HG03565 (cell line): Measurements from ENCODE around the gene TSPAN5.
A peak's percentile ranks its signal among the peaks of the same experiment; 100 is the strongest.

ENCODE experiments used
- ATAC-seq: cut with Tn5 transposase; IDR thresholded peaks from one replicate; pipeline ENCODE4 v1.9.1; 2021; ENCODE audit warnings: mild to moderate bottlenecking, moderate library complexity; ENCODE audit not compliant: unreplicated experiment

TSPAN5 gene

DNA sequence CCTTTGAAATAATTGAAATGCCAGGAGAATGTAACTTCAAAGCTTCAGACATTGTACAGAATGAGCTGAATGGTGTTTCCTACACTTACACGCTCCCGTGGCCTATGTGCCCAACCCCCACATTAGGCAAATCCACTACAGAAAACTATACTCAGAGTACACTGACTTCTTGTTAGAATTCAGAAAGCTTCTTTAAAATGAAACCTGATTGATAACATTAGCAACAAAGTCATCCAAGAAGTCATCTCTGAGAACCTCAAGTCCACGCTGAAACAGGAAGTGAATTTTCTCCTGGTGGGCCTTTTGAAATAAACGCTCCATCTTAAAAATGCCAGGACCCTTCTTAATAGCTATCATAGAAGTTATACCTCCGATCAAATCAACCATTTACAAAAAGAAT, 136.3 kb downstream of the TSPAN5 start:
- ATAC-seq: no peak

GRCh38 chr4:98521486-98521885, 136.9 kb downstream of the TSPAN5 start:
- ATAC-seq: no peak

DNA sequence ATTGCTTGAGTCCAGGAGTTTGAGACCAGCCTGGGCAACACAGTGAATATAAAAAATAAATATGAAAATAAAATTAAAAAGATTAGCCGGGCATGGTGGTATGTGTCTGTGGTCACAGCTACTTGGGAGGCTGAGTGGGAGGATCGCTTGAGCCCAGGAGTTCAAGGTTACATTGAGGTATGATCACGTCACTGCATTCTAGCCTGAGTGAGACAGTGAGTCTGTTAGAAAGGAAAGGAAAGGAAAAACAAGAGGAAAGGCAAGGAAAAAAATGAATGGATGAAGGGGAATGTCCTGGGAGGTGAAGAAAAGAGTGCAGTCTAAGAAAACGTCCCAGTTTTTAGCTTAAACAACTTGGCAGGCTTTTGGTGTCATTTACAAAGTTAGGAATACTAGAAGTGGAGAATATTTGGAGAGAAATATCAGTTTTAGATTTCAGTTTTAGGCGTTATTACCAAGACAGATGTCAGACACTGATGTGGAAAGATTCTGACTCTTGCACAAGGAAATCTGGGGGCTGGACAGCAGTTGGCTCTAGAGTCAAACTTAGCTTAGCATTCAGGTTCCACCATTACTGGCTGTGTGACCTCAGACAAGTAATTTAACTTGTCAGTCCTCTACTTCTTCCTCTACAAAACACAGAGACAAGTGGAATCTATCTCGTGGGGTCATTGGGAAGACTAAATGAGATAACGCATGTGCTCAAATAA, 139.0 kb downstream of the TSPAN5 start:
- ATAC-seq: no peak

GRCh38 chr4:98518559-98519267, 139.7 kb downstream of the TSPAN5 start:
- ATAC-seq: peak; percentile 99

DNA sequence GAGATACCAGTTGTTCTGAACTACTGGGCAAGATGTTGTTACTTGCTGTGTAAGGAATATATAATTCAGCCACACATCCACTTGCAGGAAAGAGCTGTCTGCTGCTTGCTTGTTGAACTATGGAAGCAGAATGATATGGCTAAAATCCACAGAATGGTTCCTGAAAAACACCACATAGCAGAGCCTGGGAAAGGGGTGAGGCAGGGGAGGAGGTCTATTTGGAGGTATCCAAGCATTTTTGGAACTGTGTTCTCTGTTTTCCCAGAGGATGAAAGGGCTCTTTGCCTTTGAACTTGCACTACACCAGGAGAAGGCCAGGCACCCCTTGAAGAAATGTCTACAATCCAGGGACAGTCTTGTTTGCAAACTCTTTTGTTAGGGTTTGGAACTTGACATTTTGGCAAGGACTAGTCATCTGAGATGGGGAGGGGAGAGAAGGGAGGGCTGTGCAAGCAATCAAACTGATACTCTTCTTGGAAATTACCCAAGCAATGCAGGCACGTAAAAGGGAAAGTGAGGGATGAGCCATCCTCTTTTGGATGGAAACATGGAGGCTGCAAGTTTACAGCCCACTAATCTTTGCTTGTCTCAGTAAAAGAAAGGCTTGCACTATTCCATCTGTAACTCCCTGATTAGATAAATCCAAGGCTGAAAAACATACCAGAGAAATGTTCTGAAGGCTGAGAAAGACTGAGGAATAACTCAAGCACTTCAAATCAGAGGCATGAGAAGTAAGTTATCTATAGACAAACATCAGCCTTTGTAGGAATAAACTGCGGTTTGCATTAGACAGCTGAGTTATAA, 141.0 kb downstream of the TSPAN5 start:
- ATAC-seq: no peak

GRCh38 chr4:98516441-98517217, 141.8 kb downstream of the TSPAN5 start:
- ATAC-seq: no peak

GRCh38 chr4:98516042-98516440, 142.4 kb downstream of the TSPAN5 start:
- ATAC-seq: no peak

DNA sequence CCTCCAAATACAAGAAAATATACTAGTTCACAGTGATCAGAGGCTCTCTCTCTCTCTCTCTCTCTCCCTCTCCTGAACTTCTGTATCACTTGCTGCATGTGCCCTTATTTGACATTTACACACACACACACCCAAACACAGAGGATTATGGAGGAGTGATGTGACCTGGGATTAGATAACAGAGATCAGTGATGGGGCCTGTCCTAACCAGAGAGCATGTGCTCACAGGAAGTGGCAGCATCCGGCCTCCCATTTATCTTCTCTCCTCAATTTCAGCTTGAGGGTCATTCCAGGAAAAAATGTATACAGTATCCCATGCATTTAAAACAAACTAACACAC, 143.0 kb downstream of the TSPAN5 start:
- ATAC-seq: no peak

GRCh38 chr4:98514741-98515469, 143.5 kb downstream of the TSPAN5 start:
- no peak for ATAC-seq

DNA sequence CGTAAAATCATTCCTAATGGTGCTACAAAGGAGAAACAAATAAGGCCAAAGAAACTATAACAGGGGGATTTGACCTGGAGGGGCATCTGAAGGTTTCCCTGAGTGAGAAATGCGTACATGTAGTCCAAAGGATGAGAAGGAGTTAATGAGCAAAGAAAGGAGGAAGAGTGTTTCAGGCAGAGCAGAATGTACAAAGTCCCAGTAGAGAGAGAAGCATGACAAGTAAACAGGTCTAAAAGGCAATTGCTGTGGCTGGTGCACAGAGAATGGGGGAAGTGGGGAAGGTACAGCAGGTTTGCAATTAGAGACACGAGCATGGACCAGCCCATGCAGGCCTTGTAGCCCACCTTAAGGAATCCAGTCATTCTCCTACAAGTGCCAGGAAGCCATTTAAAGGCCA, 145.5 kb downstream of the TSPAN5 start:
- no peak for ATAC-seq

GRCh38 chr4:98510757-98511517, 147.5 kb downstream of the TSPAN5 start:
- ATAC-seq: no peak

DNA sequence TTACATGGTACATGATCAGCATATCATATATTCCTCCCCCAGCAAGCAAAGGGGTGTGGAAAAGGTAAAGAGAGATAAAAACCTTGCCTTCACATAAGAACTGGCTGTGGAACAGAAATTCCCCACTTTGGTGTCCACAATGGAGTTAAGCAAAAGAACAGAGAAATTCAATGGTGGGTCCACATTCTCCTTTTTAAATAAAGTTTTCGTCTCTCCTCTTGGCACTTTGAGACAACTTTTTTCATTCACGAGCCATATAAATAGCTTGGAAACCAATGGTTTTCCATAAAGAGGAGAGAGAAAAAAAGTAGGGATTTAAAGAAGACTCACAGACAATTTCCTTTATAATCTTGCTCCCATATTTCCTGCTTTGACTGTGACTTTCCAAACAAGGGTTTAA, 148.1 kb downstream of the TSPAN5 start:
- ATAC-seq: no peak

DNA sequence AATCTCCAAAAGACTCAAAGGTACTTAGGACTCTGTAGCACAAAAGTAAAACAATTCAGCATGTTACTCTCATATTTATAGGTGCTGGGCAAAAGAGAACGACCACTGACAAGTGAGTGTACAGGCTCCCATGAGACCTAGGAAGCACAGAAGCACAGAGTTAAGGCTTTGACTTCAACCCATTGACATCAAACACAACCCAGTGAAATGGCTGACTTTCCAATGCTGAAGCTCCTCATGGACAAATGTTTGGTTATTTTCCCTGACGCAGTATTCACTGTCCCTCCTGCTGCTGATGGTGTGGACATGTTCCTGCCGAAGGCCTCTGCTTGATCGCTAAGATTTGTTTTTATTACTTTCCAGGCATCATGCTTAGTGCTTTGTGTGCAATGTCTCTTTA, 148.7 kb downstream of the TSPAN5 start:
- no peak for ATAC-seq

DNA sequence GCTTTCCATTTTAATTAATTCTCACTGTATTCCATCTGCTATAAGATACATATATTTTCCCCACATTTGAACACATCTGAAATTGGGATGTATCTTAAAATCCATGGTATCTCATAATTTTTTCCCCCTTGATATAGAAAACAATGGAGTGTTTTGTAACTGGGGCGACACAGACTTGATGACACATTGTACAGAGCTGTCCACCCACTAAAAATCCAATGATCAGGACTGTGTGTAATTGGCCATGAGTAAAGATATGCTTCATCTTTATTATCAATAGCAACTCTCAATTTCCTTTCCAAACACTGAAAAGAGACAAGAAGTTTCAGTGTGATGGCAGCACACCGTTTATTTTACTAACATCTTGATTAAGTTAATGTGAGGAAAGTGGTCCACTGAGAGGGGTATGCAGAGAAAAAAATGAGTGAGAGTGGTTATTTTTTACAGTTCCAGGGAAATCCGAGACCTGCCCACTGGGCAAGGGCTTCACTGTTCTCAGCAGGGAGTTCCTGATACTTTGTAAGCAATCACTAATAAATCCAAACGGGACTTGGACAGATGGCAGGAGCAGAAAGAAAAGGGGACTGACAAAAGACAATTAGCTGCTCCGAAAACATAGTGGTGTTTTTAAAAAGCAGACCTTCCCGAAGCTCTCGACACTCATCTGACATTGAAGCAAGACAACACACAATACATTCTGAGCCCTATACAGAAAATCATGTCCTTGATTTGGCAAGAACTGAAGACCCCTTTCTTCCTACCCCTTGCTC, 149.4 kb downstream of the TSPAN5 start:
- no peak for ATAC-seq

DNA sequence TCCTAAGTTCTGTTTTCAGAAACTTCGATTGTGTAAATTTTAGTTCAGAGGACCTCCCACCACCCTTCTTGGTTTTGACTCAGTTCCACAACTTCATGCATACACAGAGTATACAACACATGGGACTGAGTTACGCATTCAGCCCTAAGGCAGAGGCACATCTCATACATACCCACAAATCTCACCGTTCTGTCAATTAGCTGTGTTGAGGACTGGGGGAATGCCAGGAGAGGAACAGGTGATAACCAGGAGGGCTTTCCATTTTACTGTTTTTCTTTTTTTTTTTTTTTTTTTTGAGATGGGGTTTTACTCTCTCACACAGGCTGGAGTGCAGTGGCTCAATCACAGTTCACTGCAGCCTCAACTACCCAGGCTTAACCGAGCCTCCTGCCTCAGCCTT, 150.2 kb downstream of the TSPAN5 start:
- ATAC-seq: no peak

DNA sequence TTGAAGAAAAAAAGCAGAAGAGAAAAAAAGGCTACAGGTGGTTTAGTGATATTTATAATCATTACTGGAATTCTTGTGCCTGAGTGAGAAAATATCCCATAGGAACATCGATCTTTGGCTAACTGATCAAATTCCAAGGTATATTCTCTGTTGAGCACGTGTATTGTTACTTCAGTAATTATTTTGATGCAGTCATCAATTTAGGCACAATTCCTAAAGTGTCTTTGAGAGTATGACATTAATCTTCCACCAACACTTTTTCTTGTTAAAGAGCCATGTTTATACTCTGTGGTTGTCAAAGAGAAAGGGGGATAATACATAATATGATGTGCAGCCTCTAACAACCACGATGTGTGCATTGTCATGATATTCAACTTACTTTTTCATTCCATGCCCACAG, 151.1 kb downstream of the TSPAN5 start:
- ATAC-seq: no peak

GRCh38 chr4:98506462-98507132, 151.8 kb downstream of the TSPAN5 start:
- no peak for ATAC-seq

GRCh38 chr4:98505992-98506391, 152.4 kb downstream of the TSPAN5 start:
- ATAC-seq: no peak
